Liver (tissue), 9 donors: ENCODE measurements around the gene PRKN. TPM values are rescaled to one million over a fixed set of nuclear protein-coding genes. Genes with fewer than 3 reads are reported as not detected.

Source experiments
- DNase-seq: peaks from one replicate; pipeline ENCODE4 v3.0.0-alpha.2; 2017; ENCODE audit warnings: low spot score
- H3K27ac ChIP-seq, 2 donors: one replicate each; pipeline ENCODE4 v1.7.0; 2013; ENCODE audit warnings: inconsistent platforms in 2 of 2, low read length in 2 of 2, control low read depth in 1 of 2, low read depth in 1 of 2, mild to moderate bottlenecking in 1 of 2
- H3K27me3 ChIP-seq, 4 donors: one replicate each; pipeline versions ENCODE4 v1.6.1 to v1.7.0; 2013; ENCODE audit warnings: low read length in 3 of 4, inconsistent platforms in 1 of 4, mild to moderate bottlenecking in 1 of 4, moderate library complexity in 1 of 4; ENCODE audit not compliant: control insufficient read depth in 4 of 4, insufficient read depth in 4 of 4
- H3K36me3 ChIP-seq, 4 donors: one replicate each; pipeline versions ENCODE4 v1.6.1 to v1.7.0; 2013; ENCODE audit warnings: low read length in 3 of 4, mild to moderate bottlenecking in 3 of 4, low read depth in 1 of 4, moderate library complexity in 1 of 4; ENCODE audit not compliant: control insufficient read depth in 4 of 4, insufficient read depth in 3 of 4
- H3K4me1 ChIP-seq, 4 donors: one replicate each; pipeline versions ENCODE4 v1.6.1 to v1.7.0; 2013; ENCODE audit warnings: low read length in 3 of 4, mild to moderate bottlenecking in 3 of 4, moderate library complexity in 1 of 4; ENCODE audit not compliant: control insufficient read depth in 4 of 4, insufficient read depth in 4 of 4
- H3K4me3 ChIP-seq, 3 donors: one replicate each; pipeline versions ENCODE4 v1.6.1 to v1.7.0; 2013; ENCODE audit warnings: low read length in 3 of 3, control low read depth in 1 of 3, low read depth in 1 of 3, mild to moderate bottlenecking in 1 of 3
- H3K9ac ChIP-seq, 2 donors: one replicate each; pipeline ENCODE4 v1.7.0; 2013; ENCODE audit warnings: low read length in 2 of 2, mild to moderate bottlenecking in 2 of 2, moderate library complexity in 2 of 2, control low read depth in 1 of 2, low read depth in 1 of 2
- H3K9me3 ChIP-seq, 4 donors: one replicate each; pipeline versions ENCODE4 v1.6.1 to v1.7.0; 2013; ENCODE audit warnings: low read length in 3 of 4; ENCODE audit not compliant: control insufficient read depth in 4 of 4
- EGR1 ChIP-seq, 2 donors: IDR thresholded peaks; 2 replicates each; pipeline ENCODE4 v1.6.1; 2016 to 2018; ENCODE audit warnings: antibody characterized with exemption in 2 of 2, low read depth in 2 of 2
- FOXA1 ChIP-seq: IDR thresholded peaks from 2 replicates; pipeline ENCODE4 v1.6.1; 2016; ENCODE audit warnings: antibody characterized with exemption
- FOXA2 ChIP-seq: IDR thresholded peaks from 2 replicates; pipeline ENCODE4 v1.6.1; 2016; ENCODE audit warnings: antibody characterized with exemption
- GABPA ChIP-seq, 2 donors: IDR thresholded peaks in 1 of 2; conservative IDR thresholded peaks in 1 of 2; 2 replicates each; pipeline ENCODE4 v1.6.1; 2016; ENCODE audit warnings: antibody characterized with exemption in 2 of 2, mild to moderate bottlenecking in 1 of 2, moderate library complexity in 1 of 2
- HNF4A ChIP-seq, 2 donors: conservative IDR thresholded peaks; 2 replicates each; pipeline ENCODE4 v1.6.1; 2016; ENCODE audit warnings: antibody characterized with exemption in 2 of 2, mild to moderate bottlenecking in 2 of 2
- HNF4G ChIP-seq: IDR thresholded peaks from 2 replicates; pipeline ENCODE4 v1.6.1; 2016; ENCODE audit warnings: antibody characterized with exemption
- JUND ChIP-seq, 2 donors: IDR thresholded peaks; 2 replicates each; pipeline ENCODE4 v1.6.1; 2016; ENCODE audit warnings: antibody characterized with exemption in 2 of 2
- NR2F2 ChIP-seq: IDR thresholded peaks from 2 replicates; pipeline ENCODE4 v1.6.1; 2016; ENCODE audit warnings: antibody characterized with exemption
- RAD21 ChIP-seq, 2 donors: IDR thresholded peaks; 2 replicates each; pipeline ENCODE4 v1.6.1; 2016; ENCODE audit warnings: antibody characterized with exemption in 2 of 2, mild to moderate bottlenecking in 2 of 2
- REST ChIP-seq: IDR thresholded peaks from 2 replicates; pipeline ENCODE4 v1.6.1; 2016; ENCODE audit warnings: antibody characterized with exemption, mild to moderate bottlenecking
- RXRA ChIP-seq, 2 donors: IDR thresholded peaks; 2 replicates each; pipeline ENCODE4 v1.6.1; 2017 to 2018; ENCODE audit warnings: antibody characterized with exemption in 2 of 2, mild to moderate bottlenecking in 1 of 2
- SP1 ChIP-seq: IDR thresholded peaks from 2 replicates; pipeline ENCODE4 v1.6.1; 2018; ENCODE audit warnings: antibody characterized with exemption, mild to moderate bottlenecking
- TAF1 ChIP-seq: conservative IDR thresholded peaks from 2 replicates; pipeline ENCODE4 v1.6.1; 2016; ENCODE audit warnings: antibody characterized with exemption, mild to moderate bottlenecking
- YY1 ChIP-seq: IDR thresholded peaks from 2 replicates; pipeline ENCODE4 v1.6.1; 2016; ENCODE audit warnings: antibody characterized with exemption, mild to moderate bottlenecking
- whole genome bisulfite sequencing: extraction: QIAGEN DNeasy Blood & Tissue Kit; methylation state at CpG from one replicate; pipeline ENCODE4 v1.1.7; 2013; 5-methylcytosine and 5-hydroxymethylcytosine counted together
- polyA plus RNA-seq, 2 donors: library from polyadenylated mRNA; stranded (reverse) in 1 of 2; unstranded in 1 of 2; fragments of 200-250 nt in 1 of 2; fragments of >200 nt in 1 of 2; fragmentation: Nextera tagmentation in 1 of 2; extraction: Ambion mirVana in 1 of 2; gene quantifications; one replicate each; pipeline versions ENCODE4 v1.2.1 to v1.2.3, GENCODE V29; 2013 to 2015
- total RNA-seq, 2 donors: library from RNA; depleted of rRNA; stranded (reverse); fragments of >200 nt; gene quantifications; one replicate each; pipeline ENCODE4 v1.2.3, GENCODE V29; 2014
- TF ChIP-seq, protein P1 (sequence below): fragments of 150-350 bp; IDR thresholded peaks from 2 replicates; pipeline ENCODE4 v1.5.1; 2017; ENCODE audit warnings: improper control_type of control experiment, low read depth, low read length; ENCODE audit not compliant: missing input control
- TF ChIP-seq, protein P2 (sequence below): IDR thresholded peaks from 2 replicates; pipeline ENCODE4 v1.6.1; 2016; ENCODE audit warnings: antibody characterized with exemption
- TF ChIP-seq, protein P3 (sequence below): IDR thresholded peaks from 2 replicates; pipeline ENCODE4 v1.6.1; 2016; ENCODE audit warnings: antibody characterized with exemption
- TF ChIP-seq, protein P4 (sequence below): IDR thresholded peaks from 2 replicates; pipeline ENCODE4 v1.6.1; 2016; ENCODE audit warnings: antibody characterized with exemption
- donor health status: healthy.
- donor health status: healthy.
- donor health status: healthy.
- donor health status: healthy.
- donor health status: healthy.

PRKN gene
- total and polyA plus RNA-seq, 4 donors = 0.47 to 4.1 (median 3.2) TPM

- 96% methylated on average over 13 of the region's 13 CpGs for WGBS
- Histone ChIP-seq H3K9ac (no peak overlapping the region), H3K4me1 (no peaks in the 10 kb centered on the region), H3K27me3 (no peaks in the 10 kb centered on the region), H3K36me3 (no peaks in the 10 kb centered on the region), H3K27ac (no peak overlapping the region), H3K4me3 (no peak overlapping the region), H3K9me3 (no peaks in the 10 kb centered on the region)
- no peak for TF ChIP-seq SP1
- no peak for TF ChIP-seq JUND (IDR thresholded peaks at IDR 0.05)
- TF ChIP-seq RAD21 (IDR thresholded peaks at IDR 0.05) = no peak
- no peak for TF ChIP-seq NR2F2
- DNase-seq = no peak
Observed at GRCh38 chr6:162603231-162604015, 124.1 kb downstream of the PRKN start.

DNA sequence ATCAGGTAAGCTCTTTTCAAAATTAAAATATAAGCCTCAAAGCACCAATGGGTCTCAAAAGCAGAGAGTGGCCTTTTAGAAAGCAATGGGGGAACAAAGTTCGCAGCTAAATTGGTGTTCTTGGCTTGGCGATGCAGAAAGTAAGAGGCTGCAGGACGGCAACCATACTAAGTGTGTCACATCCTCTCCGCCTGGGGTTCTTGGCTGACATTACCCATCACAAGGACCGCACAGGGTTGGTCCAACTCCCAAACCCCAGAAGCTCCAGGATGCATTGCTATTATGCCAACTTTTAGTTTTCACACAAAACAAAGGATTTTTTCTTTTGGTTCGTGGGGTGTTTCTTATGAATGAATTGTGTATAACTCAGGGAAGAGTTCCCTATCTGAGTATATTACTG lies 124.8 kb downstream of the PRKN start:
- Histone ChIP-seq H3K36me3 (no peaks in the 10 kb centered on the region), H3K9ac (no peak overlapping the region), H3K4me1 (no peaks in the 10 kb centered on the region), H3K9me3 (no peaks in the 10 kb centered on the region), H3K4me3 (no peak overlapping the region), H3K27ac (no peak overlapping the region), H3K27me3 (no peaks in the 10 kb centered on the region)
- TF ChIP-seq RXRA (IDR thresholded peaks at IDR 0.05) (no peak), SP1 (no peak), YY1 (no peak), TAF1 (no peak), NR2F2 (no peak), EGR1 (IDR thresholded peaks at IDR 0.05; ENCODE audit: low read depth in 2 of 2) (no peak), GABPA (IDR thresholded peaks at IDR 0.05 in 1 of 2, conservative IDR thresholded peaks at IDR 0.05 in 1 of 2) (no peak), REST (no peak)
- WGBS = 95% methylated on average over 6 of the region's 6 CpGs
- no peak for DNase-seq

GRCh38 chr6:162596676-162597075 lies 130.9 kb downstream of the PRKN start:
- no peak overlapping the region for H3K27ac ChIP-seq
- 97% methylated on average over 5 of the region's 5 CpGs for WGBS
- H3K36me3 ChIP-seq = no peaks in the 10 kb centered on the region
- no peak overlapping the region for H3K9ac ChIP-seq
- no peaks in the 10 kb centered on the region for H3K9me3 ChIP-seq
- no peak overlapping the region for H3K4me3 ChIP-seq
- no peaks in the 10 kb centered on the region for H3K4me1 ChIP-seq
- DNase-seq = no peak
- no peaks in the 10 kb centered on the region for H3K27me3 ChIP-seq
- TF ChIP-seq GABPA (IDR thresholded peaks at IDR 0.05 in 1 of 2, conservative IDR thresholded peaks at IDR 0.05 in 1 of 2) = no peak
- no peak for TF ChIP-seq NR2F2
- no peak for TF ChIP-seq RAD21 (IDR thresholded peaks at IDR 0.05)
- TF ChIP-seq TAF1 = no peak
- no peak for TF ChIP-seq EGR1 (IDR thresholded peaks at IDR 0.05; ENCODE audit: low read depth in 2 of 2)
- no peak for TF ChIP-seq RXRA (IDR thresholded peaks at IDR 0.05)
- no peak for TF ChIP-seq JUND (IDR thresholded peaks at IDR 0.05)
- no peak for TF ChIP-seq FOXA2
- TF ChIP-seq, protein P1, sequence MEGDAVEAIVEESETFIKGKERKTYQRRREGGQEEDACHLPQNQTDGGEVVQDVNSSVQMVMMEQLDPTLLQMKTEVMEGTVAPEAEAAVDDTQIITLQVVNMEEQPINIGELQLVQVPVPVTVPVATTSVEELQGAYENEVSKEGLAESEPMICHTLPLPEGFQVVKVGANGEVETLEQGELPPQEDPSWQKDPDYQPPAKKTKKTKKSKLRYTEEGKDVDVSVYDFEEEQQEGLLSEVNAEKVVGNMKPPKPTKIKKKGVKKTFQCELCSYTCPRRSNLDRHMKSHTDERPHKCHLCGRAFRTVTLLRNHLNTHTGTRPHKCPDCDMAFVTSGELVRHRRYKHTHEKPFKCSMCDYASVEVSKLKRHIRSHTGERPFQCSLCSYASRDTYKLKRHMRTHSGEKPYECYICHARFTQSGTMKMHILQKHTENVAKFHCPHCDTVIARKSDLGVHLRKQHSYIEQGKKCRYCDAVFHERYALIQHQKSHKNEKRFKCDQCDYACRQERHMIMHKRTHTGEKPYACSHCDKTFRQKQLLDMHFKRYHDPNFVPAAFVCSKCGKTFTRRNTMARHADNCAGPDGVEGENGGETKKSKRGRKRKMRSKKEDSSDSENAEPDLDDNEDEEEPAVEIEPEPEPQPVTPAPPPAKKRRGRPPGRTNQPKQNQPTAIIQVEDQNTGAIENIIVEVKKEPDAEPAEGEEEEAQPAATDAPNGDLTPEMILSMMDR = no peak
- TF ChIP-seq SP1 = no peak
- TF ChIP-seq, protein P2, sequence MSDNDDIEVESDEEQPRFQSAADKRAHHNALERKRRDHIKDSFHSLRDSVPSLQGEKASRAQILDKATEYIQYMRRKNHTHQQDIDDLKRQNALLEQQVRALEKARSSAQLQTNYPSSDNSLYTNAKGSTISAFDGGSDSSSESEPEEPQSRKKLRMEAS = no peak
- no peak for TF ChIP-seq HNF4G
- no peak for TF ChIP-seq YY1
- TF ChIP-seq FOXA1 = no peak
- TF ChIP-seq HNF4A (conservative IDR thresholded peaks at IDR 0.05) = no peak
- TF ChIP-seq, protein P3, sequence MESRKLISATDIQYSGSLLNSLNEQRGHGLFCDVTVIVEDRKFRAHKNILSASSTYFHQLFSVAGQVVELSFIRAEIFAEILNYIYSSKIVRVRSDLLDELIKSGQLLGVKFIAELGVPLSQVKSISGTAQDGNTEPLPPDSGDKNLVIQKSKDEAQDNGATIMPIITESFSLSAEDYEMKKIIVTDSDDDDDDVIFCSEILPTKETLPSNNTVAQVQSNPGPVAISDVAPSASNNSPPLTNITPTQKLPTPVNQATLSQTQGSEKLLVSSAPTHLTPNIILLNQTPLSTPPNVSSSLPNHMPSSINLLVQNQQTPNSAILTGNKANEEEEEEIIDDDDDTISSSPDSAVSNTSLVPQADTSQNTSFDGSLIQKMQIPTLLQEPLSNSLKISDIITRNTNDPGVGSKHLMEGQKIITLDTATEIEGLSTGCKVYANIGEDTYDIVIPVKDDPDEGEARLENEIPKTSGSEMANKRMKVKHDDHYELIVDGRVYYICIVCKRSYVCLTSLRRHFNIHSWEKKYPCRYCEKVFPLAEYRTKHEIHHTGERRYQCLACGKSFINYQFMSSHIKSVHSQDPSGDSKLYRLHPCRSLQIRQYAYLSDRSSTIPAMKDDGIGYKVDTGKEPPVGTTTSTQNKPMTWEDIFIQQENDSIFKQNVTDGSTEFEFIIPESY = no peak
- TF ChIP-seq, protein P4, sequence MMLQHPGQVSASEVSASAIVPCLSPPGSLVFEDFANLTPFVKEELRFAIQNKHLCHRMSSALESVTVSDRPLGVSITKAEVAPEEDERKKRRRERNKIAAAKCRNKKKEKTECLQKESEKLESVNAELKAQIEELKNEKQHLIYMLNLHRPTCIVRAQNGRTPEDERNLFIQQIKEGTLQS = no peak
